Erythroblast (primary cell): Measurements from ENCODE around the gene OR2G6.
"Not testable (repeated sequence)": the region's sequence is repeated elsewhere in the genome, so short reads cannot be mapped to it uniquely, and the experiment has no call there.

Experiments used
- GATA1 ChIP-seq: IDR thresholded peaks from 2 replicates; pipeline ENCODE4 v1.6.1; 2011; ENCODE audit warnings: low read depth, mild to moderate bottlenecking, control low read depth, low read length, moderate library complexity
- POLR2A ChIP-seq: IDR thresholded peaks from 2 replicates; pipeline ENCODE4 v1.6.1; 2011; ENCODE audit warnings: mild to moderate bottlenecking, low read length

- TF ChIP-seq POLR2A, GATA1: not testable (repeated sequence)
Measured at GRCh38 chr1:248573856-248574255, 66.0 kb downstream of the OR2G6 start.
